HG02623 (cell line): ENCODE data around the gene MSGN1.
A peak's percentile ranks its signal among the peaks of the same experiment; 100 is the strongest.
"Not testable (repeated sequence)": the region's sequence is repeated elsewhere in the genome, so short reads cannot be mapped to it uniquely, and the experiment has no call there.

ENCODE experiments used
- ATAC-seq: cut with Tn5 transposase; IDR thresholded peaks from one replicate; pipeline ENCODE4 v1.9.1; 2021; ENCODE audit warnings: moderate library complexity; ENCODE audit not compliant: unreplicated experiment

MSGN1 gene

DNA sequence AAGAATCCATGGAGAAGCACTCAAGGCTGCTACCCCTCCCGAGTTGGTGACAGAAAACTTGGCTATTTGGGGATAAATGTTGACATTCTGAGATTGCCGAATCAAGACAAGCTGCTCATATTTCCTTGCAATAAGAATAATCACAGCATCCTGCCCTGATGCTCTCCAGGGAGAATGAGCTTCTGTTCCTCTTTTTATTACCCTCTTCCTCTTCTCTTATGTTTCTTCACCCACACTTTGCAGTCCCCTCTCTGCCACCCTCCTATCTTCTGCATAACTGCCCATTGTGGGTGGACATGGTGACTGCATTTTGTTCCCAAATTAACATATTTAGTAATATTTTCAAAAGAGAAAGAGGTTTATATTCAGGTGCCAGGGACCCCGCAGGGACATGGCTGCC, 11.9 kb upstream of the MSGN1 start:
- peak; percentile 60 for ATAC-seq

- ATAC-seq, result no peak
Observed at GRCh38 chr2:17805166-17805565, 11.1 kb upstream of the MSGN1 start.

DNA sequence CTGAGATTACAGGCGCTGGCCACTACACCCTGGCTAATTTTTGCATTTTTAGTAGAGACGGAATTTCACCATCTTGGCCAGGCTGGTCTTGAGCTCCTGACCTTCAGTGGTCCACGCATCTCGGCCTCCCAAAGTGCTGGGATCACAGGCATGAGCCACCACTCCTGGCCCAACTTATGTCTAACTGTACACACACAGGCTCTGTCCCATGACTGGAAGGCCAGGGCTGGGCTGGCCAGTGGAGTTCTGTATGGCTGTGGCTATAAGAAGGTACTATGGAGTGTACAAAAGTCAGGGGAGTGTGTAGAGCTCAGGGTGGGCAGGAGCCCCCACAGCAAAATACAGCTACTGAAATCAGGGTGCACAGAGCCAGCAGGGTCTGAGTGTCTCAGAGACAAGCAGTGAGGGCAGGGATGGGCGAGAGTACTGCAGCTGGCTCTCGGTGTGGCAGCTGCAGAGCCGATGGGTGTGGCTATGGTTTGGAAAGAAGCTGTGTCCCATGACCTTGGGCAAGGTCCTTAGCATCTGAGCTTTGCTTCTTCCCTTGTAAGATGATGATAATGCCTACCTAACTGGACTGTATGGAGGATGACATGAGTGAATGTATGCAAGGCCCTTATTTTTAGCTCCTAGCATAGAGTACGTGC, 10.4 kb upstream of the MSGN1 start:
- no peak for ATAC-seq

DNA sequence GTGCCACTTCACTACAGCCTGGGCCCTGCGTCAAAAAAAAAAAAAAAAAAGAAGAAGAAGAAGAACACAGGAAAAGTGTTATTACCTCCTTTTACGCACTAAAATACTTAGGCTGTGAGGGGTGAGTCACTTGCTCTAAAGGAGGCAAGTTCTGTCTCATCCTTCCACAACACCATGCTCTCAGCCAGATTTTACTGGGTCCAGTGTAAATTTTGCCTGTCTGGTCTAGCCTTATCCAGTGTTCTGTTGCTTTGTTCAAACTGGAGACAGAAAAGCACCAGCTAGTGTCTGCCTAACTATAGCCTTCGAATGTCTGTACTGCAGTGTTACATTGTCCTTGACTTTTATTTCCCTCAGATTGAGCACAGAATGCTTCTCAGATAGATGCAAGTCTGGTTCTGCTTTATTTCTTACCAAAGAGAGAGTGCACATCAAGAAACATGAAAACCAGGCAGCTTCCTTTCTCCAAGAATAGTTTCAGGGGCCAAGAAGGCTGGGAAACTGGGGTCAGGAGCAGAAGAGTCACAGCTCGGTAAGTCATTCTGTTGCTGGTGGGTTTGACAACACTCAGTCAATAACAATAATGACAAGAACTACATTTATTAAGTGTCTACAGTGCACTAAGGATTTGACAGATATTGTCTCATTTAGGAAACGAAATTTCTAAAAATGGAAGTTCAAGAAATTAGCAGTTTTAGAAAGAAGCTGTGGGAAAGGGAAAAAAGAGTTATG, 3.1 kb upstream of the MSGN1 start:
- peak; percentile 41 for ATAC-seq

GRCh38 chr2:17813742-17814473, 2.4 kb upstream of the MSGN1 start:
- ATAC-seq, result peak; percentile 86

DNA sequence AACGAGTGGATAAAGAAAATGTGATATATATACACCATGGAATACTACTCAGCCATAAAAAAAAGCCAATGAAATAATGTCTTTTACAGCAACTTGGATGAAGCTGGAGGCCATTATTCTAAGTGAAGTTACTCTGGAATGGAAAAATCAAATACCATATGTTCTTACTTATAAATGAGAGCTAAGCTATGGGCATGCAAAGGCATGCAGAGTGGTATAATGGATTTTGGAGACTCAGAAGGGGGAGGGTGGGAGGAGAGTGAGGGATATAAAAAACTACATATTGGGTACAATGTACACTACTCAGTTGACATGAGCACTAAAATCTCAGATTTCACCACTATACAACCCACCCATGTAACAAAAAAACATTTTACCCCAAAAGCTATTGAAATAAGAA, 1.7 kb upstream of the MSGN1 start:
- ATAC-seq, result no peak

DNA sequence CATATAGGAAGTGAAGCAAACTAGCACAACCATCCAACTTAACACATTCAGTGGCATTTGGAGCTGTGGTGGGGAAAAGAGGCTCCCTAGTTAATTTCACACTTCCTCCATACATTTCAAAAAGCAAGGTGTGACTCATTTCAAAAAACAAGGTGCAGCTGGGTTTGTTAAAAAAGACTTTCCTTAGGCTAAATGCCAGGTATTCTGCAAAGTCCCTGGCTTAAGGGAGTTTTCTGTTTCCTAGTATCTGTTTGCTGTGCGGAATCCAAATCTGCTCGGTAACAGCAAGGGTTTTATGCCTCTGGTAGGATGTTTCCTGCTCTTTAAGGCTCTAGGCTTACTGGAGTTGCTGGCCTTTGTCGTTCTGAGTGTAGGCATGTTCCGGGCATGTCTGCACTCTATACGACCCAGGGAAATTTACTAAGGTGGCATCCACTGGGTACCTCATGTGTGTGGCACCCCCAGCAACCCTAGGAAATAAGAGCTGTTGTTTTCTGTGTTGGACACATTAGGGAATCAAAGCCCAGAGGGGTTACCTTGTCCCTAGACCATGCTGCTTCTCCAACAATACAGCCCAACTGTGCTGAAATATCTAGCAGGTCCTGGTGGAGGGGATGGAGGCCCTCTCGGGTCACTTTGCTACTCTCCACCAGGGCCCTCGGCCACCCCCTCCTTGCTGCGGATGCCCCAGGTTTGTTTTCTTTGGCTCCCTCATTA, 634 bp upstream of the MSGN1 start:
- ATAC-seq, result no peak

DNA sequence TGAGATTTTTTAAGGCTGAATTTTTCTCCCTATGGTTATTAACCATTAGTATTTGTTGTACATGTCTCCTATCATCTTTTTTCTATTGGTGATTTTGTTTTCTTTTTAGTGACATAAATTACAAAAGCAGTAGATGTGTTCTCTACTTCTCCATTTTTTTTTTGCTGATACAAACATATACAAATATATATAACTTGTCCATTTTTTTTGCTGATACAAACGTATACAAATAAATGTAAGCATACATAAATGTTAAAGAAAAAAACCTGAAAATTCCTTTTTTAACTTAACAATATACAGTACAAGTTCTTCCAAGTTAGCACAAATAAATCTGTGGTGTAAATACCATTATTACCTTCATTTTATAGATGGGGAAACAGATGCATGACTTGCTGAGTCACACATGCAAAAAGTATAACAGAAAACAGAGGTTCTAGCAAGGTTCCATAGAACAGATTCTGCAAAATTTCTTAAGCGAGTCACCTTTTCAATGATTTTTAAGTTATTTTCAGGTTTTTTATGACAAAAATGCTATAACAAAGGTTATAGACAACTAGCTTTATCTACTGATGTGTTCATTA, 2.1 kb downstream of the MSGN1 start:
- ATAC-seq, result no peak

GRCh38 chr2:17821080-17821479, 4.8 kb downstream of the MSGN1 start:
- ATAC-seq, result no peak

DNA sequence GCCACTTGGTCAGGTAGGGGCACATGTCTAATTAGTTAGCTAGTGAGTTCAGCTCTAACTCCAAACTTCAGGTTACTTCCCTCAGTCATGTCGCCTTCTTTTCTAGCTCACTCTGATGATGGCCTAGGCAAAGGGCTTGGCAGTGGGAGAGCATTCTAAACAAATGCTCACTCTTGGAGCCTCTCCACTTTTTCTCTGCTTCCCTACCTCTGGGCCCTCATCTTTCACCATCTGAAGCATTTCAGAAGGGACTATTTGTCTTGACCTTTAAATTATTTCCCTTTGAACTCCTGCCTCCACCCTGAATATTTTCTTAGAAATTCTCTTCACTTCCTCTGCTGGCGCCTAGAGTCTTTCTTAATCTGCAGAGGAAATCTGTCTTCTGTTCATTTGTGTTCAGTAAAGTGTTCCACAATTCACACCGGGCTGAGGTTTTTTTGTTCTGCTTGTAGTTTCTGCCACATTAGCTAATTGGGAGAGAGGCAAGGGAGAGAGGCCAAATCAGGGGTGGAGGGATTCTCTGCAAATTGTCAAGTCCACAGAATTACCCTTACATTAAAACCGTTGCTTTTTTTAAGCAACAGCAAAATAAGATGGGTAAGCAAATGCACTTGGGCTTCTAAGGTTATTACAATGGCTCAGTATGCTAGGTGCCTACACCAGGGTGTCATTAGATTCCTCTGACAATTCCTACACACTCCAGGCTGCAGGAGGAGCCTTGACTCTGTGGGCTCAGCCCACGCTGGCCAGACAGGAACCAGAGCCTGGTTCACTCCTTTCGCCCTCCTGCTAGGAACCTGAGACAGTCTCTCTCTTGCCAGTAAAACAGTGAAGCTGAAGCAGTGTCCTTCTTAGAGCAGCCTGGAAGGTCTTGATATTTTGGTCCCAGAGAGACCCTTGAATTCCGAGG, 5.5 kb downstream of the MSGN1 start:
- ATAC-seq, result peak; percentile 47

GRCh38 chr2:17822445-17823117, 6.3 kb downstream of the MSGN1 start:
- peak; percentile 56 for ATAC-seq

- ATAC-seq, result not testable (repeated sequence)
Observed at GRCh38 chr2:17823646-17824045, 7.4 kb downstream of the MSGN1 start.

DNA sequence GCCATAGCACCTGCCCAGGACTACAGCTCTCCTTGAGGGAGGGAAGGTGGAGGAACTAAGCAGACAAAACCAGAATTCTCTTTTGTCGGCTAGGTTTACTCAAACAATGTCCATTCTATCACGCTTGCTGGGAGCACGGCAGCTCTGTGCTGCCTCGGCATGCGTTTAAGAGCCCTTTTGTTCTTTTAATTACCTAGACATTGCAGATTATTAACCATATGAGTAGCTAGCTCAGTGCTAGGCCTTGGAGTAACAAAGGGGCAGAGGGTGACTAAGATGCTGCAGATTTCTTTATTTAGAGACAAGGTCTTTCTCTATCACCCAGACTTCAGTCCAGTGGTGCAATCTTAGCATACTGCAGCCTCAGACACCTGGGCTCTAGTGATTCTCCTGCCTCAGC, 11.1 kb downstream of the MSGN1 start:
- ATAC-seq, result no peak

- no peak for ATAC-seq
Observed at GRCh38 chr2:17827785-17828184, 11.5 kb downstream of the MSGN1 start.

GRCh38 chr2:17830053-17831034, 14.1 kb downstream of the MSGN1 start:
- ATAC-seq, result peak; percentile 89

GRCh38 chr2:17835516-17835915, 19.3 kb downstream of the MSGN1 start:
- no peak for ATAC-seq

- ATAC-seq, result no peak
Observed at GRCh38 chr2:17839959-17840358, 23.7 kb downstream of the MSGN1 start.

DNA sequence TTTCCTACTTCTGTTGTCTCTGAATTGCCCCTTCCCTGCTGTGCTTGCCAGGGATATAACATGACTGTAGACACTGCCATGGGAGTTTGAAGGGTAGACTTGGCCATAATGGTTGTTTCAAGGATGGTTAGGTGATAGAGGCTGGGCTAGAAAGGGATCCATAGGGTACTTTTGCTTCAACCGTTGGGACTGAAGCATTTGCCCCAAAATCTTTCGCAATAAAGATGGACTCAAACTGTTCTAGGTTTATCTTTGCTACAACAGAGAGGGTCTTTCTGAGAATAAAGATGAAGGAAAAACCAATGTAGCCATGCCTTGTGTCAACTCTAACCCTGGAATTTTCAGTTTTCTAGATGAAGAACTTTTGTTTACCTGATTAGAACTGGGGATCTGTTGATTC, 27.2 kb downstream of the MSGN1 start:
- no peak for ATAC-seq
